GM12865 (cell line): ENCODE measurements around the gene IQCE.

Experiments
- DNase-seq: peaks from one replicate; pipeline ENCODE4 v3.0.0; 2010; ENCODE audit warnings: low read depth
- H3K4me3 ChIP-seq: 2 replicates; pipeline ENCODE4 v1.5.1; 2011; ENCODE audit warnings: mild to moderate bottlenecking, low read depth, low read length, control low read depth
- TF ChIP-seq, protein P1 (sequence below): IDR thresholded peaks from 2 replicates; pipeline ENCODE4 v1.5.1; 2011; ENCODE audit warnings: low read length, control low read depth, low read depth, inconsistent platforms; ENCODE audit not compliant: insufficient read depth; ENCODE audit errors: missing control alignments

IQCE gene

DNA sequence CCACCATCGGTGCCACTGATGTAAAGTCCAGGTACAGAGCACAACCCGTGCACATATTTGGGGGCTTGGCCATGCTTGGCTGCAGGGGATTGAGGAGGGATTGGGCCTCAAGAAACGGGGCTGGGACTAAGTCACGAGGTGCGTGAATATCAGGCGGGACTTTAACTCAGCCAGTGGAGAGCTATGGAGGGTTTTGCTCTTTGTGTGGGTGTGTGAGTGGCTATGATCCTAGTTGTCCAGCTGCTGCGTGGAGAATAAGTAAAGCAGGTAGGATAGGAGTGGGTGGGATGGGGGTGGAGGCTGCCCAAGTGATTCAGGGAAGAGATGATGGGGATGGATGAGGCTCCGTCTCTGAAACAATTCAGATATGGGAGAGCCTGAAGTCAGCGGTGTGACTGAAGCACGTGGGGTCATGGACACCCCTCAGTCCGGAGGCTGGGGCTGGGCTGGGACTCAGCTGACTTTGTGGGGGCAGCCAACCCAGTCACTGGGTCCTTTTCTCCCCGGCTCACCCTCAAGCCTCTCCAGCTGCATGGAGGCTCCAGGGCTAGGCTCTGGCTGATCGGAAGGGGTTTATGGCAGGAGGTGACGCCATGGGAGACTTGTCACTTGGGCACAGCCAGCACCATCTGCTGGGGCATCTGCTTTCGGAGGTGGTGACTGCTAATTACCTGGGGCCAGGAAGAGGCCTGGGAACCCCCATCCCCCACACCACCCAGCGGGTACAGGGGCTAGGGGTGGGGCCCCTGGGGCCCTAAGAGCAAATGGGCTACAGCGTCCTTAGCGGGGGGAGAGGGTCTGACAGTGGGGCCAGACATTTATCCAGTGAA, 40.9 kb upstream of the IQCE start:
- no peak for DNase-seq
- H3K4me3 ChIP-seq: no peak overlapping the region
- TF ChIP-seq, protein P1, sequence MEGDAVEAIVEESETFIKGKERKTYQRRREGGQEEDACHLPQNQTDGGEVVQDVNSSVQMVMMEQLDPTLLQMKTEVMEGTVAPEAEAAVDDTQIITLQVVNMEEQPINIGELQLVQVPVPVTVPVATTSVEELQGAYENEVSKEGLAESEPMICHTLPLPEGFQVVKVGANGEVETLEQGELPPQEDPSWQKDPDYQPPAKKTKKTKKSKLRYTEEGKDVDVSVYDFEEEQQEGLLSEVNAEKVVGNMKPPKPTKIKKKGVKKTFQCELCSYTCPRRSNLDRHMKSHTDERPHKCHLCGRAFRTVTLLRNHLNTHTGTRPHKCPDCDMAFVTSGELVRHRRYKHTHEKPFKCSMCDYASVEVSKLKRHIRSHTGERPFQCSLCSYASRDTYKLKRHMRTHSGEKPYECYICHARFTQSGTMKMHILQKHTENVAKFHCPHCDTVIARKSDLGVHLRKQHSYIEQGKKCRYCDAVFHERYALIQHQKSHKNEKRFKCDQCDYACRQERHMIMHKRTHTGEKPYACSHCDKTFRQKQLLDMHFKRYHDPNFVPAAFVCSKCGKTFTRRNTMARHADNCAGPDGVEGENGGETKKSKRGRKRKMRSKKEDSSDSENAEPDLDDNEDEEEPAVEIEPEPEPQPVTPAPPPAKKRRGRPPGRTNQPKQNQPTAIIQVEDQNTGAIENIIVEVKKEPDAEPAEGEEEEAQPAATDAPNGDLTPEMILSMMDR: no peak

DNA sequence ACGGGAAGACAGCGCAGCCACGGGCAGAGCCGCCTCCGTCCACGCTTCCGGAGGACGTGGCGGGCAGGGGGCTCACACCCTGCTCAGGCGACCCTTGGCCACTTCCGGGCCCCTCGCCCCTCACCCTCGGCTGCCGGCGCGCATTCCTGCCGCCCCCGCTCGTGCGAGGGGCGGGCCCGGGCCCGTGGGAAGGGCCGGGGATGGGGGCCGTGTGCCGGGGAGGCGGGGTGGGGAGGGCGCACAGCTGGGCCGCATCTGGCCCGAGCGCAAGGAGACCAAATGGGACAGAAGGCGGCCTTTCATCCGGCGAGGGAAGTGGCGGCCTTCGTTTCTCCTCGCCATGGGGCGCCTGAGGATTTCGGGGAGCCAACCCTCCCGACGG, 40.1 kb upstream of the IQCE start:
- DNase-seq: no peak
- H3K4me3 ChIP-seq: peak overlapping the region; percentile 6
- TF ChIP-seq, protein P1: no peak

DNA sequence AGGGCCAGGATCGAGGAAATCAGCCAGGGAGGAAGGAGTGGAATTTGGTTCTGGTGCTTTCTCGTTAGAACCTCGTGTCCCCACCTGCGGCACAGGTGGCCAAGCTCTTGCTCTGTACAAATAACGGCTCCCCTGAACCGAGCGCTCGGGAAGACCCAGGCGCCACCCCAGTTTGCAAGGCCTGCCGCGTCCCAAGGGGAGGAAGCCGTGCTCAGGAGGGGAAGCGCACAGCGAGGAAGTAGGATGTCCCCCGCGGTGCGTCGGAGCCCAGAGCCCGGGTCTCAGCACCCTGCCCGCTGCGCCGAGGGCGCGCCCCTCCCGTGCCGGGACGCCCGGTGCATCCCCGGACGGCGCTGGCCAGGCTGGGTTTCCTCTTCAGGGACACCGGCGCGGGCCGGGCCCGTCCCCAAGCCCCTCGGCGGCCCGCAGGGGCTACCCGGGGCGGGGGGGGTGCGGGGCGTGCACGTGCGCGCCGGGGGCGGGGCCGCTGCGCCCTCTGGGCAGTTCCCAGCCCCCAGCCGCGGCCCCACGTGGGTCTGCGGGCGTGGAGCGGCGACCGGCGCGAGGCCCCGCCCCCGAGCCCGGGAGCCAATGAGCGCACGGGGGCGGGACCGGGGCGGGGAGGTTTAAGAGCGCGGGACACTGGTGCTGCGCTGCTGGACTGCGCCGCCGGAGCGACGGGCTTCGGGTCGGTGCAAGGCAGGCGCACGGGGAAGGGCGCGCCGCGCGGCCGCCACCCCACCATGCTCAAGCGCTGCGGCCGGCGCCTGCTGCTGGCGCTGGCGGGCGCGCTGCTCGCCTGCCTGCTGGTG, 39.5 kb upstream of the IQCE start, which contains the start of gene LFNG:
LFNG (plus strand) TSS at position 656 of the 812 bp plus-strand sequence; CDS start at position 744, 88 bp downstream.
- peak within 1 kb of the TSS; percentile 6 for H3K4me3 ChIP-seq
- TF ChIP-seq, protein P1: no peak
- peak; percentile 89 for DNase-seq

DNA sequence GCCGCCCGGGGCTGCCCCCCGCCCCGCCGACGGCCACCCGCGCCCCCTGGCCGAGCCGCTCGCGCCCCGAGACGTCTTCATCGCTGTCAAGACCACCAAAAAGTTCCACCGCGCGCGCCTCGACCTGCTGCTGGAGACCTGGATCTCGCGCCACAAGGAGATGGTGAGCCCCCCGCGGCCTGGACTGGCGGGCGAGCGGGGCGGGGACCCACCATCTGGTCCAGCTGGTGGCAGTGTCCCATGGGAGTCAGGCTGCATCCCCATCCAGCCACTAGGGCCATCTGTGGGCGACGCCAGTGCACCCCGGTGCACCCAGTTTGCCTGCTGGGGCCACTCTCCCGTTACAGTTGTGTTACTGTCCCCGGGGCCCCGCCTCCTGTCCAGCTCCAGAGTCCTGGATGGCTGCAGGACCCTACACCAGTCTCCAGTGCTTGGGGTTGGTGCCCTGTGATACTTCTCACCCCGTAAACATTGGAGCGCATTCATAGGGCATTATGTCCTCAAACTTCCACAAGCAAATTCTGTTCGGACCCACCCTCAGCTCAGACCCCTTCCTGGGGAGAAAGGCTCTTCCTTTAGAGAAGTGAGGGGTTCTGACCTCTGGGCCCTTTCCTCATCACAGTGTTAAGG, 38.5 kb upstream of the IQCE start:
- no peak for DNase-seq
- TF ChIP-seq, protein P1: no peak

DNA sequence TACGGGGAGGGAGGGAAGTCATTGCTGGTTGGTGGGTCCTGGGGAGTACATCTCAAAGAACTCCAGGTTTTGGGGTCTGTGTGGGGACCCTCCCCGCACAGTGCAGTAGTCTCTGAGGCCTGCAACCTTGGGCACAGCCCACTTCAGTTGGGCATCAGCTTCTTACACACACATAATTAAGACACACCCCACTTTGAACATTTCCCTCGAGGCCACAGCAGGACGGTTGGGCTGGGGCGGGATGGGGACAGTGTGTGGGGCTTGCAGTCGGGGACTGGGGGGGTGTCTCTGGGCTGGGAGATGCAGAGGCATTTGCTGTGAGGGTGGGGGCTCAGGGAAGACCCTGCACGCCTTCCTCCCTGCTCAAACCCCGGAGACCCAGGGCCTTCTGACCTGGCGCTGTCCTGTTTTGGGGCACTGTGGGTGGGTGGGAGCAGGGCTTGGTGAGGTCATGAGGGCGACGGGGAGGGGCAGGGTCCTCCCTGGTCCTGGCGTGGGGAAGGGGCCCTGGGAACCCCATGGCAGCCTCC, 38.0 kb upstream of the IQCE start:
- TF ChIP-seq, protein P1: no peak
- no peak overlapping the region for H3K4me3 ChIP-seq
- DNase-seq: no peak

More for the DNA sequence above, 38.5 kb upstream of the IQCE start:
- no peak overlapping the region; the same call in 1 of the 2 replicates for H3K4me3 ChIP-seq

DNA sequence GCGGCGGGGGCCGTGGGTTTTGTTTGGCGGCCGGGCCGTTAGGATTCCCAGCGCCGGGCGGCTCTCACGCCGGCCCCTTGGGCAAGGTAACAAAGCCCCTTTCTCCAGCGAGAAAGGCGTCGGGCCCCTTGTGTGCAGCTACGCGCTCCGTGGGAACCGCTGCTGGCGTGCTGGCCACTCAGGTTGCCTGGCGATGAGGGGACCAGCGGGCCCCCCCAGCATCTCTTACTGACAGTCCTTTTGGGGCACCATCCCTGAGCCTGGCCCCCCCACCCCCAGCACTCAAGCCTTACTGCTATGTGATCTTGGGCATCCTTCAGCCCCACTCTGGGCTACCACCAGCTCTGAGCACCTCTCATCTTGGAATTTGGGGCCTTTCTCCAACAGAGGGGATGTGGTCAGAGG, 37.4 kb upstream of the IQCE start:
- TF ChIP-seq, protein P1: no peak
- no peak overlapping the region for H3K4me3 ChIP-seq
- no peak for DNase-seq
